Loucy (cell line): ENCODE measurements around the gene CCM2.

ENCODE experiments used
- CTCF ChIP-seq: fragments of 200-600 bp; sonication (generic); conservative IDR thresholded peaks from 2 replicates; pipeline ENCODE4 v1.5.1; 2014; ENCODE audit warnings: mild to moderate bottlenecking, antibody characterized with exemption, low read length
- EZH2phosphoT487 ChIP-seq: fragments of 200-600 bp; IDR thresholded peaks from 2 replicates; pipeline ENCODE4 v1.6.1; 2018; ENCODE audit warnings: antibody characterized with exemption, mild to moderate bottlenecking, moderate library complexity, borderline replicate concordance

- no peak for TF ChIP-seq EZH2phosphoT487
- no peak for TF ChIP-seq CTCF
Measured at GRCh38 chr7:45098983-45099839, 99.2 kb downstream of the CCM2 start.
